ENCODE data around the gene GLG1. TPM values are rescaled to one million over a fixed set of nuclear protein-coding genes. Genes with fewer than 3 reads are reported as not detected.

GLG1 gene
- total RNA-seq, 1 experiment from 2014 or later, result 237 TPM

- no peaks in the 10 kb centered on the region for H3K36me3 ChIP-seq (ENCODE audit: control insufficient read depth in 1 of 2, insufficient read depth in 2 of 2, low read length in 2 of 2)
- H3K4me1 ChIP-seq (ENCODE audit: control insufficient read depth in 1 of 2, insufficient read depth in 2 of 2, low read length in 2 of 2), result peaks cover 22 to 35% of the 10 kb centered on the region in 2 experiments
- RAD21 ChIA-PET (ENCODE audit: low non-redundant PET in 1 of 2, low total read pairs in 2 of 2, uncharacterized antibody in 2 of 2, unreplicated experiment in 2 of 2), result no interaction called here
- no peaks in the 10 kb centered on the region for H3K9me3 ChIP-seq (ENCODE audit: control insufficient read depth in 1 of 2, insufficient read depth in 1 of 2, low read depth in 1 of 2, low read length in 2 of 2)
- no peak for ATAC-seq
- H3K4me3 ChIP-seq (replicated peaks in 1 of 2; ENCODE audit: low read depth in 1 of 2, low read length in 2 of 2), result no peak overlapping the region
- no peaks in the 10 kb centered on the region for H3K27me3 ChIP-seq (ENCODE audit: insufficient read depth, low read length)
- H2AFZ ChIP-seq (ENCODE audit: low read depth, low read length, poor library complexity, severe bottlenecking), result no peak overlapping the region
- no peak overlapping the region for H3K9ac ChIP-seq (ENCODE audit: low read length)
- intact Hi-C loops (cut with micrococcal nuclease), result loop anchor here (10.0 kb wide), 1 partner anchor 124 kb away; no protein-coding TSS in a partner anchor
- no peak for DNase-seq (ENCODE audit: low read depth, low spot score)
- H3K4me2 ChIP-seq (ENCODE audit: low read length), result no peak overlapping the region
- H3K79me2 ChIP-seq (ENCODE audit: insufficient read depth, low read length), result peaks cover 29% of the 10 kb centered on the region
- H3K27ac ChIP-seq (ENCODE audit: low read depth, low read length), result no peak overlapping the region
- H4K20me1 ChIP-seq (ENCODE audit: insufficient read depth), result 0 out of 2 replicates have a peak, but pooled peaks cover 6% of the 10 kb centered on the region
- no TSS peak for BruUV-seq (replicated peaks)
- POLR2A ChIA-PET, result no interaction called here
- TF ChIP-seq SIN3A (IDR thresholded peaks at IDR 0.05; ENCODE audit: low read depth) (no peak), CBX3 (IDR thresholded peaks at IDR 0.05; ENCODE audit: low read depth) (no peak), ZFX (IDR thresholded peaks at IDR 0.05) (no peak), POLR2AphosphoS5 (IDR thresholded peaks at IDR 0.05; ENCODE audit: low read depth, low read length) (no peak), SRF (IDR thresholded peaks at IDR 0.05; ENCODE audit: low read depth) (no peak), TCF7L2 (IDR thresholded peaks at IDR 0.05; ENCODE audit: borderline replicate concordance, extremely low read depth, insufficient read depth, insufficient read length) (no peak), REST (IDR thresholded peaks at IDR 0.05; ENCODE audit: low read depth) (no peak), ZNF274 (IDR thresholded peaks at IDR 0.05; ENCODE audit: low read depth, low read length) (no peak), RAD21 (IDR thresholded peaks at IDR 0.05; ENCODE audit: low read depth) (no peak), SP1 (IDR thresholded peaks at IDR 0.05; ENCODE audit: low read depth) (no peak), CEBPB (IDR thresholded peaks at IDR 0.05; ENCODE audit: low read depth) (no peak), JUND (IDR thresholded peaks at IDR 0.05) (no peak), POLR2A (IDR thresholded peaks at IDR 0.05; ENCODE audit: borderline replicate concordance, extremely low read depth, insufficient read depth, insufficient read length) (no peak), EZH2 (IDR thresholded peaks at IDR 0.05) (no peak), EZH2phosphoT487 (IDR thresholded peaks at IDR 0.05; ENCODE audit: borderline replicate concordance) (no peak), FOSL1 (IDR thresholded peaks at IDR 0.05; ENCODE audit: low read depth) (no peak), YY1 (IDR thresholded peaks at IDR 0.05; ENCODE audit: extremely low read depth, insufficient replicate concordance, low read depth, low read length) (no peak), ELF1 (IDR thresholded peaks at IDR 0.05; ENCODE audit: borderline replicate concordance, low read depth) (no peak)
- TF ChIP-seq, protein P1, sequence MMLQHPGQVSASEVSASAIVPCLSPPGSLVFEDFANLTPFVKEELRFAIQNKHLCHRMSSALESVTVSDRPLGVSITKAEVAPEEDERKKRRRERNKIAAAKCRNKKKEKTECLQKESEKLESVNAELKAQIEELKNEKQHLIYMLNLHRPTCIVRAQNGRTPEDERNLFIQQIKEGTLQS (IDR thresholded peaks at IDR 0.05), result no peak
- TF ChIP-seq, protein P2, sequence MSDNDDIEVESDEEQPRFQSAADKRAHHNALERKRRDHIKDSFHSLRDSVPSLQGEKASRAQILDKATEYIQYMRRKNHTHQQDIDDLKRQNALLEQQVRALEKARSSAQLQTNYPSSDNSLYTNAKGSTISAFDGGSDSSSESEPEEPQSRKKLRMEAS (IDR thresholded peaks at IDR 0.05), result no peak
- no peaks in the 10 kb centered on the region for H3K9me2 ChIP-seq (ENCODE audit: insufficient read depth)
- CTCF ChIA-PET, result no interaction called here
These were observed 2.0 kb upstream of the GLG1 start for GRCh38 chr16:74608944-74609343.
